Measurements from ENCODE around the gene ENTR1. TPM values are rescaled to one million over a fixed set of nuclear protein-coding genes. Genes with fewer than 3 reads are reported as not detected.

ENTR1 gene
- total and polyA plus RNA-seq, 2 of the 4 experiments (the other 2 are of a cell fraction), result 14.5 to 37.3 TPM

GRCh38 chr9:136442265-136442664 is 31.9 kb upstream of the ENTR1 start:
- in situ Hi-C loops (cut with MboI; ENCODE audit: low sequenced_read_pairs), result no loop called here
- DNase-seq (no peak), ATAC-seq (ENCODE audit: low read depth) (no peak)
- H2BK15ac ChIP-seq (ENCODE audit: low read depth, low read length), result no peak overlapping the region
- H2BK5ac ChIP-seq (ENCODE audit: low read depth, low read length, poor library complexity, severe bottlenecking), result no peak overlapping the region
- H3K9ac ChIP-seq (ENCODE audit: low read depth, low read length), result no peak overlapping the region
- H3K27ac ChIP-seq (ENCODE audit: insufficient read depth, low read length), result no peak overlapping the region
- H2BK20ac ChIP-seq (ENCODE audit: low read depth, low read length), result no peak overlapping the region
- no peak overlapping the region for H2AK5ac ChIP-seq (ENCODE audit: low read depth, low read length)
- H2AK9ac ChIP-seq (replicated peaks; ENCODE audit: low read depth, low read length, poor library complexity), result no peak overlapping the region
- intact Hi-C loops (cut with micrococcal nuclease), result no loop called here
- H3K4me3 ChIP-seq (ENCODE audit: insufficient read depth, low read depth, low read length), result no peak overlapping the region
- H3K4ac ChIP-seq (ENCODE audit: low read depth, low read length), result no peak overlapping the region
- H3K79me1 ChIP-seq (ENCODE audit: low read depth in 1 of 2, low read length in 2 of 2), result peaks cover 2 to 59% of the 10 kb centered on the region in 2 experiments; a peak in 3 of 4 replicates
- H3K9me3 ChIP-seq (ENCODE audit: control insufficient read depth, insufficient read depth, low read length), result no peaks in the 10 kb centered on the region
- H3K18ac ChIP-seq (ENCODE audit: low read depth, low read length), result no peak overlapping the region
- CTCF ChIA-PET, result no interaction called here
- H3K9me1 ChIP-seq (ENCODE audit: insufficient read depth, low read length), result peaks cover 5% of the 10 kb centered on the region; the same call in 1 of the 2 replicates
- WGBS, 2 experiments (ENCODE audit: extremely low coverage in 2 of 2, insufficient read length in 1 of 2), result 60% methylated on average over 1 of the region's 5 CpGs; no CpG with 5 or more reads in 1 of the 2 experiments
- TF ChIP-seq USF2 (IDR thresholded peaks at IDR 0.05; ENCODE audit: low read depth, low read length) (no peak), BHLHE40 (IDR thresholded peaks at IDR 0.05; ENCODE audit: low read depth, low read length) (no peak), CEBPB (IDR thresholded peaks at IDR 0.05; ENCODE audit: low read depth, low read length) (no peak), NFE2L2 (IDR thresholded peaks at IDR 0.05; ENCODE audit: low read depth, low read length) (no peak), MAFK (IDR thresholded peaks at IDR 0.05; ENCODE audit: low read depth, low read length) (no peak), MAZ (IDR thresholded peaks at IDR 0.05; ENCODE audit: borderline replicate concordance, low read depth, low read length) (no peak), RFX5 (IDR thresholded peaks at IDR 0.05; ENCODE audit: low read depth, low read length) (no peak), ELK1 (IDR thresholded peaks at IDR 0.05; ENCODE audit: borderline replicate concordance, low read depth, low read length) (no peak), RCOR1 (IDR thresholded peaks at IDR 0.05; ENCODE audit: insufficient replicate concordance, low read length) (no peak), POLR2A (IDR thresholded peaks at IDR 0.05; ENCODE audit: low read depth, low read length) (no peak), SMC3 (IDR thresholded peaks at IDR 0.05; ENCODE audit: low read depth, low read length) (no peak), MXI1 (IDR thresholded peaks at IDR 0.05; ENCODE audit: borderline replicate concordance, low read depth, low read length) (no peak), CTCF (conservative IDR thresholded peaks at IDR 0.05; ENCODE audit: low read depth, low read length) (no peak), RAD21 (IDR thresholded peaks at IDR 0.05; ENCODE audit: low read length) (no peak), FOS (IDR thresholded peaks at IDR 0.05; ENCODE audit: low read depth, low read length) (no peak), CHD1 (IDR thresholded peaks at IDR 0.05; ENCODE audit: low read depth, low read length) (no peak)
- peaks cover 7% of the 10 kb centered on the region for H3K4me1 ChIP-seq (ENCODE audit: control insufficient read depth, insufficient read depth, low read length)
- H2AFZ ChIP-seq (replicated peaks; ENCODE audit: low read length, poor library complexity), result no peak overlapping the region
- no TSS peak for BruUV-seq (replicated peaks)
- peaks cover 47% of the 10 kb centered on the region for H4K20me1 ChIP-seq (ENCODE audit: insufficient read depth, low read length)
- POLR2A ChIA-PET (ENCODE audit: unreplicated experiment), result no interaction called here
- H4K5ac ChIP-seq (ENCODE audit: low read depth, low read length), result no peak overlapping the region
- no peak overlapping the region for H4K91ac ChIP-seq (ENCODE audit: insufficient read depth, low read depth, low read length)
- dilution Hi-C loops (cut with HindIII; ENCODE audit: low sequenced_read_pairs, unreplicated experiment), result no loop called here
- peaks cover 66% of the 10 kb centered on the region for H3K36me3 ChIP-seq (ENCODE audit: control insufficient read depth, insufficient read depth, low read length)
- H3K4me2 ChIP-seq (ENCODE audit: low read depth, low read length), result no peak overlapping the region
- H4K8ac ChIP-seq (ENCODE audit: low read depth in 2 of 2, low read length in 2 of 2), result no peak overlapping the region
- no peaks in the 10 kb centered on the region for H3K27me3 ChIP-seq (ENCODE audit: control insufficient read depth, insufficient read depth, low read length)
- H3K14ac ChIP-seq (replicated peaks; ENCODE audit: low read depth, low read length), result no peak overlapping the region
- H2BK120ac ChIP-seq (ENCODE audit: low read depth, low read length), result no peak overlapping the region
- no peak overlapping the region for H3K23ac ChIP-seq (ENCODE audit: low read depth, low read length)
- H3K56ac ChIP-seq (ENCODE audit: extremely low read depth, insufficient read depth, low read length), result no peak overlapping the region

All from IMR-90 (cell line).